HepG2 (cell line): ENCODE data around the gene UGT1A3. TPM values are rescaled to one million over a fixed set of nuclear protein-coding genes. Genes with fewer than 3 reads are reported as not detected.

Experiments used
- ATAC-seq: fragments of 200-7000 bp; cut with Tn5 transposase; 3 replicates; pipeline ENCODE4 v1.9.1; 2020; ENCODE audit warnings: mild to moderate bottlenecking, moderate library complexity
- BruUV-seq: library from RNA; stranded (reverse); fragments of 400-500 nt; replicated peaks from 2 replicates; lab custom pipeline; 2021; lab: Mats Ljungman, UMichigan
- CTCF ChIA-PET: fragments of 300-600 bp; formaldehyde crosslinking; extraction: SDS; loops from one replicate; lab custom pipeline; 2021; ENCODE audit warnings: low total read pairs, inconsistent platforms, low intra/inter-chr PET ratio; lab: Yijun Ruan, JAX
- POLR2A ChIA-PET: fragments of 350-600 bp; sonication (Branson Sonifier 250); formaldehyde crosslinking; loops from one replicate; lab custom pipeline; 2020; ENCODE audit warnings: antibody characterized with exemption, inconsistent platforms; lab: Yijun Ruan, JAX
- DNase-seq: peaks from one replicate; pipeline ENCODE4 v3.0.0-alpha.2; 2015; ENCODE audit warnings: low spot score
- FAIRE-seq: peaks from 3 replicates; lab custom pipeline; 2011; peaks lifted over from hg19 to GRCh38; lab: Jason Lieb, UNC
- H2AFZ ChIP-seq: one replicate; pipeline ENCODE4 v1.6.1; 2011; ENCODE audit warnings: low read length, inconsistent platforms
- H3K27ac ChIP-seq: fragments of 300-600 bp; 3 replicates; pipeline ENCODE4 v1.8.0; 2011; ENCODE audit warnings: mixed run types, mild to moderate bottlenecking, mixed read lengths, low read length, inconsistent platforms; ENCODE audit not compliant: insufficient read depth; ENCODE audit errors: extremely low read length
- H3K27me3 ChIP-seq, 2 experiments: fragments of 200-600 bp in 1 of 2; 2 replicates in 1 of 2; 3 replicates in 1 of 2; pipeline versions ENCODE4 v1.6.0 to v1.8.0; 2011; ENCODE audit warnings: low read length in 2 of 2, mild to moderate bottlenecking in 2 of 2, moderate library complexity in 2 of 2, inconsistent platforms in 1 of 2; ENCODE audit not compliant: insufficient read depth in 2 of 2, control insufficient read depth in 1 of 2
- H3K36me3 ChIP-seq, 2 experiments: fragments of 200-600 bp in 1 of 2; replicated peaks in 1 of 2; 2 replicates in 1 of 2; 3 replicates in 1 of 2; pipeline versions ENCODE4 v1.5.1 to v1.8.0; 2011; ENCODE audit warnings: low read length in 2 of 2, inconsistent platforms in 1 of 2; ENCODE audit not compliant: insufficient read depth in 2 of 2, control insufficient read depth in 1 of 2
- H3K4me1 ChIP-seq: 2 replicates; pipeline ENCODE4 v1.5.1; 2012; ENCODE audit warnings: low read length, inconsistent platforms; ENCODE audit not compliant: insufficient read depth
- H3K4me2 ChIP-seq: 2 replicates; pipeline ENCODE4 v1.6.0; 2011; ENCODE audit warnings: low read depth, low read length, inconsistent platforms
- H3K4me3 ChIP-seq, 3 experiments: fragments of 200-600 bp in 1 of 3; sonication (generic), shearing (Covaris generic) in 1 of 3; replicated peaks in 1 of 3; 2 replicates each; pipeline ENCODE4 v1.5.1; 2011 to 2016; ENCODE audit warnings: low read length in 3 of 3, inconsistent platforms in 2 of 3, low read depth in 2 of 3, mild to moderate bottlenecking in 2 of 3, control low read depth in 1 of 3, mixed read lengths in 1 of 3; ENCODE audit not compliant: insufficient read depth in 1 of 3
- H3K79me2 ChIP-seq: one replicate; pipeline ENCODE4 v1.6.1; 2011; ENCODE audit warnings: low read length, inconsistent platforms; ENCODE audit not compliant: insufficient read depth
- H3K9ac ChIP-seq: 2 replicates; pipeline ENCODE4 v1.6.0; 2011; ENCODE audit warnings: mild to moderate bottlenecking, low read depth, low read length, inconsistent platforms; ENCODE audit not compliant: insufficient read depth
- H3K9me3 ChIP-seq: 2 replicates; pipeline ENCODE4 v1.5.1; 2012; ENCODE audit warnings: mild to moderate bottlenecking, low read length
- H4K20me1 ChIP-seq: 2 replicates; pipeline ENCODE4 v1.6.0; 2011; ENCODE audit warnings: inconsistent platforms, mild to moderate bottlenecking, low read length, moderate library complexity; ENCODE audit not compliant: insufficient read depth
- FOXM1 ChIP-seq: sonication (generic); formaldehyde crosslinking; IDR thresholded peaks from 2 replicates; pipeline ENCODE4 v1.5.0; 2020; ENCODE audit warnings: missing genetic modification reagents
- HOXA5 ChIP-seq: sonication (generic); formaldehyde crosslinking; IDR thresholded peaks from 2 replicates; pipeline ENCODE4 v1.4.0; 2020; ENCODE audit warnings: missing genetic modification reagents
- PATZ1 ChIP-seq: sonication (generic); formaldehyde crosslinking; IDR thresholded peaks from 2 replicates; pipeline ENCODE4 v1.4.0; 2020; ENCODE audit warnings: missing genetic modification reagents
- PRDM15 ChIP-seq: sonication (generic); formaldehyde crosslinking; IDR thresholded peaks from 2 replicates; pipeline ENCODE4 v1.4.0; 2020; ENCODE audit warnings: missing genetic modification reagents
- PTBP1 ChIP-seq: fragments of 200-400 bp; formaldehyde crosslinking; IDR thresholded peaks from 2 replicates; pipeline ENCODE4 v1.6.1; 2018; ENCODE audit warnings: low read length, low read depth; ENCODE audit not compliant: poor library complexity, severe bottlenecking
- RARG ChIP-seq: sonication (generic); formaldehyde crosslinking; IDR thresholded peaks from 2 replicates; pipeline ENCODE4 v1.4.0; 2020; ENCODE audit warnings: low read depth, mild to moderate bottlenecking, missing genetic modification reagents
- SNAI1 ChIP-seq: sonication (generic); formaldehyde crosslinking; IDR thresholded peaks from 2 replicates; pipeline ENCODE4 v1.5.0; 2020; ENCODE audit warnings: mild to moderate bottlenecking, missing genetic modification reagents, borderline replicate concordance
- SP140L ChIP-seq: sonication (generic); formaldehyde crosslinking; IDR thresholded peaks from 2 replicates; pipeline ENCODE4 v1.4.0; 2020; ENCODE audit warnings: missing genetic modification reagents, borderline replicate concordance
- ZNF33A ChIP-seq: sonication (generic); formaldehyde crosslinking; IDR thresholded peaks from 2 replicates; pipeline ENCODE4 v1.5.1; 2020; ENCODE audit warnings: missing genetic modification reagents, mild to moderate bottlenecking, moderate library complexity, borderline replicate concordance
- ZNF800 ChIP-seq: sonication (generic); formaldehyde crosslinking; IDR thresholded peaks from 2 replicates; pipeline ENCODE4 v1.4.0; 2020; ENCODE audit warnings: missing genetic modification reagents
- ZNF850 ChIP-seq: sonication (generic); formaldehyde crosslinking; conservative IDR thresholded peaks from 2 replicates; pipeline ENCODE4 v1.9.0; 2021; ENCODE audit warnings: mild to moderate bottlenecking, missing genetic modification reagents
- WGBS: methylation state at CpG from one replicate; pipeline ENCODE4 v1.1.6; 2017; ENCODE audit warnings: low lambda C conversion rate; 5-methylcytosine and 5-hydroxymethylcytosine counted together
- in situ Hi-C: cut with HindIII; loops from 2 replicates; pipeline ENCODE4 v1.10.0; 2017; ENCODE audit warnings: low pct_unique_long_range_greater_than_20kb; ENCODE audit not compliant: extremely low pct_ligation_motif_present
- intact Hi-C: fragments of 100-400 bp; cut with micrococcal nuclease; formaldehyde crosslinking; loops from one replicate; pipeline ENCODE4 v1.10.0; 2022; ENCODE audit not compliant: unreplicated experiment
- polyA plus RNA-seq, 8 experiments: library from polyadenylated mRNA; depleted of rRNA in 3 of 8; stranded (reverse) in 7 of 8; unstranded in 1 of 8; fragments of >200 nt; fragmentation: Illumina TruSeq in 4 of 8; extraction: Trizol in 4 of 8; gene quantifications; 2 replicates each; pipeline versions ENCODE4 v1.2.1 to v1.2.3, GENCODE V29; 2011 to 2016; ENCODE audit warnings: low read depth in 4 of 8, missing spikeins in 1 of 8, mixed read lengths in 1 of 8; ENCODE audit not compliant: insufficient read depth in 1 of 8
- total RNA-seq, 5 experiments: library from RNA; depleted of rRNA; stranded (reverse); fragments of >200 nt; fragmentation: Illumina TruSeq; extraction: Trizol; gene quantifications; 2 replicates each; pipeline ENCODE4 v1.2.3, GENCODE V29; 2016; ENCODE audit warnings: low read depth in 1 of 5
- TF ChIP-seq, protein P1 (sequence below): sonication (generic); formaldehyde crosslinking; IDR thresholded peaks from 2 replicates; pipeline ENCODE4 v1.8.1; 2023; ENCODE audit warnings: mild to moderate bottlenecking, missing genetic modification reagents, borderline replicate concordance
- TF ChIP-seq, protein P2 (sequence below): sonication (generic); formaldehyde crosslinking; IDR thresholded peaks from 2 replicates; pipeline ENCODE4 v1.4.0; 2020; ENCODE audit warnings: mild to moderate bottlenecking, missing genetic modification reagents

Gene UGT1A3
- total and polyA plus RNA-seq, 2 of the 13 experiments (the other 11 are each of a cell fraction or from before 2014, with no cell fraction given) = not detected

GRCh38 chr2:233764761-233765160 lies 35.9 kb downstream of the UGT1A3 start:
- Histone ChIP-seq H3K4me3 (no peak overlapping the region), H3K36me3 (no peaks in the 10 kb centered on the region), H3K4me2 (no peak overlapping the region), H3K27ac (no peak overlapping the region), H3K9ac (no peak overlapping the region), H3K9me3 (no peaks in the 10 kb centered on the region), H3K4me1 (peaks cover 8% of the 10 kb centered on the region), H4K20me1 (no peaks in the 10 kb centered on the region), H3K27me3 (peaks cover 4 to 63% of the 10 kb centered on the region in 2 experiments; a peak in 3 of 5 replicates), H2AFZ (no peak overlapping the region), H3K79me2 (no peaks in the 10 kb centered on the region)
- ChIA-PET CTCF (no interaction called here), POLR2A (no interaction called here)
- no peak for TF ChIP-seq PATZ1
- TF ChIP-seq PRDM15 (CRISPR knock-in tag) = no peak
- no peak for TF ChIP-seq ZNF33A (CRISPR knock-in tag)
- no peak for TF ChIP-seq FOXM1 (CRISPR knock-in tag)
- TF ChIP-seq SNAI1 (CRISPR knock-in tag) = no peak
- TF ChIP-seq ZNF800 (CRISPR knock-in tag) = no peak
- no peak for TF ChIP-seq RARG (CRISPR knock-in tag)
- no peak for TF ChIP-seq HOXA5
- TF ChIP-seq, protein P1, sequence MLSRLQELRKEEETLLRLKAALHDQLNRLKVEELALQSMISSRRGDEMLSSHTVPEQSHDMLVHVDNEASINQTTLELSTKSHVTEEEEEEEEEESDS = no peak
- TF ChIP-seq, protein P2, sequence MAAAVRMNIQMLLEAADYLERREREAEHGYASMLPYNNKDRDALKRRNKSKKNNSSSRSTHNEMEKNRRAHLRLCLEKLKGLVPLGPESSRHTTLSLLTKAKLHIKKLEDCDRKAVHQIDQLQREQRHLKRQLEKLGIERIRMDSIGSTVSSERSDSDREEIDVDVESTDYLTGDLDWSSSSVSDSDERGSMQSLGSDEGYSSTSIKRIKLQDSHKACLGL (CRISPR knock-in tag) = no peak
- no peak for TF ChIP-seq ZNF850 (CRISPR knock-in tag)
- no peak for TF ChIP-seq PTBP1
- no peak for TF ChIP-seq SP140L (CRISPR knock-in tag)
- no peak for DNase-seq
- no peak for ATAC-seq
- in situ Hi-C loops = no loop called here
- BruUV-seq = no TSS peak
- no peak for FAIRE-seq
- 38% methylated on average over 3 of the region's 3 CpGs for WGBS
- intact Hi-C loops = no loop called here
